ENCODE measurements around the gene LILRA6.
A peak's percentile ranks its signal among the peaks of the same experiment; 100 is the strongest.

The LILRA6 gene

GRCh38 chr19:54188215-54188871 lies 54.2 kb downstream of the LILRA6 start:
- DNase-seq (ENCODE audit: low read depth in 2 of 2): peak; percentile 33 to 66

- no peak for DNase-seq (ENCODE audit: low read depth in 2 of 2)
Measured at GRCh38 chr19:54186934-54187381, 55.6 kb downstream of the LILRA6 start.
